Endothelial cell of umbilical vein (primary cell): ENCODE measurements around the gene ZNF598. TPM values are rescaled to one million over a fixed set of nuclear protein-coding genes. Genes with fewer than 3 reads are reported as not detected.

Source experiments
- BruUV-seq: library from RNA; stranded (reverse); fragments of 400-500 nt; replicated peaks from 2 replicates; lab custom pipeline; 2021; lab: Mats Ljungman, UMichigan
- CTCF ChIA-PET: fragments of 300-600, 350-600 bp; sonication (Branson Sonifier 250); formaldehyde crosslinking; loops from one replicate; lab custom pipeline; 2021; ENCODE audit warnings: antibody characterized with exemption, inconsistent platforms; lab: Charles Lee
- POLR2A ChIA-PET: fragments of 300-600, 350-600 bp; sonication (Branson Sonifier 250); formaldehyde crosslinking; loops from one replicate; lab custom pipeline; 2021; ENCODE audit warnings: antibody characterized with exemption, inconsistent platforms; lab: Charles Lee
- DNase-seq: peaks from one replicate; pipeline ENCODE4 v3.0.0-alpha.2; 2011; ENCODE audit warnings: low read depth, low spot score
- FAIRE-seq: peaks from 2 replicates; lab custom pipeline; 2011; peaks lifted over from hg19 to GRCh38; lab: Jason Lieb, UNC
- H2AFZ ChIP-seq: 2 replicates; pipeline ENCODE4 v1.6.0; 2012; ENCODE audit warnings: low read depth, low read length, control low read depth, inconsistent platforms
- H3K27ac ChIP-seq: 2 replicates; pipeline ENCODE4 v1.5.1; 2011; ENCODE audit warnings: low read depth, mild to moderate bottlenecking, control low read depth, low read length, moderate library complexity; ENCODE audit not compliant: insufficient read depth
- H3K27me3 ChIP-seq, 2 experiments: 2 replicates each; pipeline versions ENCODE4 v1.6.0 to v1.6.1; 2011; ENCODE audit warnings: low read length in 2 of 2, mixed read lengths in 1 of 2; ENCODE audit not compliant: control insufficient read depth in 2 of 2, insufficient read depth in 2 of 2
- H3K36me3 ChIP-seq, 2 experiments: 2 replicates in 1 of 2; 3 replicates in 1 of 2; pipeline ENCODE4 v1.5.1; 2011; ENCODE audit warnings: low read length in 2 of 2, mild to moderate bottlenecking in 1 of 2, moderate library complexity in 1 of 2; ENCODE audit not compliant: control insufficient read depth in 2 of 2, insufficient read depth in 2 of 2; ENCODE audit errors: extremely low read depth in 1 of 2
- H3K4me1 ChIP-seq: 3 replicates; pipeline ENCODE4 v1.5.1; 2011; ENCODE audit warnings: mild to moderate bottlenecking, low read length; ENCODE audit not compliant: control insufficient read depth, insufficient read depth; ENCODE audit errors: extremely low read depth
- H3K4me2 ChIP-seq: 2 replicates; pipeline ENCODE4 v1.6.1; 2011; ENCODE audit warnings: low read length, control low read depth, mixed read lengths; ENCODE audit not compliant: insufficient read depth
- H3K4me3 ChIP-seq, 3 experiments: fragments of 200-600 bp in 1 of 3; sonication (generic), shearing (Covaris generic) in 1 of 3; replicated peaks in 1 of 3; 2 replicates each; pipeline ENCODE4 v1.5.1; 2011 to 2016; ENCODE audit warnings: control low read depth in 3 of 3, low read length in 3 of 3, mild to moderate bottlenecking in 2 of 3, inconsistent platforms in 1 of 3, low read depth in 1 of 3, moderate library complexity in 1 of 3; ENCODE audit not compliant: insufficient read depth in 1 of 3
- H3K79me2 ChIP-seq: 2 replicates; pipeline ENCODE4 v1.6.0; 2012; ENCODE audit warnings: low read length, inconsistent platforms; ENCODE audit not compliant: control insufficient read depth, insufficient read depth
- H3K9ac ChIP-seq: replicated peaks from 2 replicates; pipeline ENCODE3; 2011; ENCODE audit warnings: low read length, control low read depth; ENCODE audit not compliant: insufficient read depth; ENCODE audit errors: extremely low read depth
- H3K9me1 ChIP-seq: replicated peaks from 3 replicates; pipeline ENCODE4 v1.6.0; 2011; ENCODE audit warnings: mild to moderate bottlenecking, low read length; ENCODE audit not compliant: control insufficient read depth, insufficient read depth; ENCODE audit errors: extremely low read depth
- H3K9me3 ChIP-seq: replicated peaks from 2 replicates; pipeline ENCODE4 v1.5.1; 2012; ENCODE audit warnings: low read length, inconsistent platforms; ENCODE audit not compliant: control insufficient read depth, insufficient read depth
- H4K20me1 ChIP-seq: replicated peaks from 2 replicates; pipeline ENCODE3; 2011; ENCODE audit warnings: mild to moderate bottlenecking, low read length; ENCODE audit not compliant: control insufficient read depth, insufficient read depth; ENCODE audit errors: extremely low read depth
- EZH2 ChIP-seq: IDR thresholded peaks from 2 replicates; pipeline ENCODE4 v1.6.1; 2012; ENCODE audit warnings: borderline replicate concordance, low read depth, mild to moderate bottlenecking, moderate library complexity, low read length, inconsistent platforms; ENCODE audit not compliant: severe bottlenecking
- FOS ChIP-seq: IDR thresholded peaks from 2 replicates; pipeline ENCODE4 v1.6.1; 2011; ENCODE audit warnings: mild to moderate bottlenecking, low read length, moderate library complexity, borderline replicate concordance; ENCODE audit not compliant: insufficient read depth
- GATA2 ChIP-seq: IDR thresholded peaks from 2 replicates; pipeline ENCODE4 v1.7.0; 2011; ENCODE audit warnings: low read depth, mild to moderate bottlenecking, moderate library complexity, mixed read lengths, low read length; ENCODE audit not compliant: insufficient read length, insufficient read depth
- JUN ChIP-seq: IDR thresholded peaks from 2 replicates; pipeline ENCODE4 v1.6.1; 2011; ENCODE audit warnings: borderline replicate concordance, low read depth; ENCODE audit not compliant: insufficient read length, insufficient read depth
- MYC ChIP-seq: IDR thresholded peaks from one replicate; pipeline ENCODE4 v1.6.1; 2011; ENCODE audit warnings: mild to moderate bottlenecking, low read depth, low read length
- POLR2A ChIP-seq: IDR thresholded peaks from 2 replicates; pipeline ENCODE4 v1.6.1; 2012; ENCODE audit warnings: low read depth, mild to moderate bottlenecking, control low read depth, low read length
- POLR2AphosphoS5 ChIP-seq: IDR thresholded peaks from 2 replicates; pipeline ENCODE4 v1.6.1; 2012; ENCODE audit warnings: low read depth, mild to moderate bottlenecking, control low read depth, low read length, moderate library complexity; ENCODE audit not compliant: insufficient read depth
- dilution Hi-C: fragments of 300-500 bp; cut with MboI; formaldehyde crosslinking; loops from one replicate; pipeline ENCODE4 v1.15.0; 2019; ENCODE audit warnings: low sequenced_read_pairs; ENCODE audit not compliant: extremely low pct_ligation_motif_present
- intact Hi-C: fragments of 100-400 bp; cut with micrococcal nuclease; formaldehyde crosslinking; loops from one replicate; pipeline ENCODE4 v1.10.0; 2022
- polyA plus RNA-seq, 4 experiments: library from polyadenylated mRNA; depleted of rRNA in 3 of 4; stranded (reverse) in 3 of 4; unstranded in 1 of 4; fragments of >200 nt; gene quantifications; 2 replicates each; pipeline versions ENCODE4 v1.2.1 to v1.2.3, GENCODE V29; 2011 to 2012; ENCODE audit warnings: missing spikeins in 1 of 4
- total RNA-seq: library from RNA; stranded (reverse); gene quantifications from 2 replicates; pipeline ENCODE4 v1.2.3, GENCODE V29; 2021
- TF ChIP-seq, protein P1 (sequence below): IDR thresholded peaks from 2 replicates; pipeline ENCODE4 v1.6.1; 2011; ENCODE audit not compliant: insufficient read depth, insufficient read length
- TF ChIP-seq, protein P2 (sequence below), 2 donors: IDR thresholded peaks; 1 replicate in 1 of 2; 2 replicates in 1 of 2; pipeline ENCODE4 v1.5.1; 2011; ENCODE audit warnings: low read length in 2 of 2, mild to moderate bottlenecking in 2 of 2, moderate library complexity in 2 of 2, control low read depth in 1 of 2, inconsistent platforms in 1 of 2, low read depth in 1 of 2; ENCODE audit not compliant: insufficient read depth in 1 of 2; ENCODE audit errors: extremely low read depth in 1 of 2

Gene ZNF598
- total and polyA plus RNA-seq, 2 donors (not counting 3 experiments of a cell fraction or from before 2014, with no cell fraction given), result 43.3 to 67.0 TPM

DNA sequence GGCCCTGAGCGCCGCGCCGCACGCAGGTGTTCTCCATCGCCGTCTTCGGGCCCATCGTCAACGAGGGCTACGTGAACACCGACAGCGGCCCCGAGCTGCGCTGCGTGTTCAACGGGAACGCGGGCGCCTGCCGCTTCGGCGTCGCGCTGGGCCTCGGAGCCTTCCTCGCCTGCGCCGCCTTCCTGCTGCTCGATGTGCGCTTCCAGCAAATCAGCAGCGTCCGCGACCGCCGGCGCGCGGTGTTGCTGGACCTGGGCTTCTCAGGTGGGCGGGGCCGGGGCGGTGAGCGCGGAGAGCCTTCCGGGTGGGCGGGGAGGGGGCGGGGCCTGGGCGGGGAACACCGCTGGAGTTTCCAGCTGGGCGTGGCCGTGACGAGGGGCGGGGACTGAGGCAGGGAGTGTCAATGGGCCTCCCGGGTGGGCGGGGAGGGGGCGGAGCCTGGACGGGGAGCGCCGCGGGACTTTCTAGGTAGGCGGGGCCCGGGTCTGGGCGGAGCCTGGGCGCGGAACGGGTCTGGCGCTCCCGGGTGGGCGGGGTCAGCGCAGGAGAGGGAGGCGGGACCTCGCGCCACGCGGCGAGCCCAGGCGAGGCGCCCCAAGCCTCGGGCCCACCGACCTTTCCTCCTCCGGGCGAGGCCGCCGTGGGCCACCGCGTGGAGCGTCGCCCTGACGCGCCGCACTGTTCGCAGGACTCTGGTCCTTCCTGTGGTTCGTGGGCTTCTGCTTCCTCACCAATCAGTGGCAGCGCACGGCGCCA lies 17.5 kb downstream of the ZNF598 start:
- Histone ChIP-seq H3K36me3 (peaks cover 0 to 4% of the 10 kb centered on the region in 2 experiments), H3K27me3 (peaks cover 23 to 24% of the 10 kb centered on the region in 2 experiments), H3K9ac (no peak overlapping the region), H3K4me3 (peak overlapping the region in 1 of 3 experiments; percentile 15), H3K4me1 (peaks cover 7% of the 10 kb centered on the region), H3K27ac (no peak overlapping the region), H2AFZ (peak overlapping the region; percentile 90), H3K4me2 (no peak overlapping the region), H3K9me3 (no peaks in the 10 kb centered on the region), H4K20me1 (no peaks in the 10 kb centered on the region), H3K79me2 (no peaks in the 10 kb centered on the region), H3K9me1 (no peaks in the 10 kb centered on the region)
- ChIA-PET CTCF (interaction anchor here (0.7 to 3.9 kb wide), 3 partner anchors 11 to 148 kb away, joined by 3 to 23 read pairs (median 9); no protein-coding TSS in a partner anchor), POLR2A (interaction anchor here (0.9 to 1.3 kb wide), 2 partner anchors 27 to 163 kb away, joined by 4 to 5 read pairs; partner anchors contain the start of genes RPS2 and TRAF7)
- intact Hi-C loops (no loop called here), dilution Hi-C loops (no loop called here)
- DNase-seq (peak; percentile 88), FAIRE-seq (peak; percentile 90)
- BruUV-seq, result no TSS peak
- TF ChIP-seq, protein P1, sequence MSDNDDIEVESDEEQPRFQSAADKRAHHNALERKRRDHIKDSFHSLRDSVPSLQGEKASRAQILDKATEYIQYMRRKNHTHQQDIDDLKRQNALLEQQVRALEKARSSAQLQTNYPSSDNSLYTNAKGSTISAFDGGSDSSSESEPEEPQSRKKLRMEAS, result peak; percentile 82
- no peak for TF ChIP-seq JUN
- TF ChIP-seq, protein P2, sequence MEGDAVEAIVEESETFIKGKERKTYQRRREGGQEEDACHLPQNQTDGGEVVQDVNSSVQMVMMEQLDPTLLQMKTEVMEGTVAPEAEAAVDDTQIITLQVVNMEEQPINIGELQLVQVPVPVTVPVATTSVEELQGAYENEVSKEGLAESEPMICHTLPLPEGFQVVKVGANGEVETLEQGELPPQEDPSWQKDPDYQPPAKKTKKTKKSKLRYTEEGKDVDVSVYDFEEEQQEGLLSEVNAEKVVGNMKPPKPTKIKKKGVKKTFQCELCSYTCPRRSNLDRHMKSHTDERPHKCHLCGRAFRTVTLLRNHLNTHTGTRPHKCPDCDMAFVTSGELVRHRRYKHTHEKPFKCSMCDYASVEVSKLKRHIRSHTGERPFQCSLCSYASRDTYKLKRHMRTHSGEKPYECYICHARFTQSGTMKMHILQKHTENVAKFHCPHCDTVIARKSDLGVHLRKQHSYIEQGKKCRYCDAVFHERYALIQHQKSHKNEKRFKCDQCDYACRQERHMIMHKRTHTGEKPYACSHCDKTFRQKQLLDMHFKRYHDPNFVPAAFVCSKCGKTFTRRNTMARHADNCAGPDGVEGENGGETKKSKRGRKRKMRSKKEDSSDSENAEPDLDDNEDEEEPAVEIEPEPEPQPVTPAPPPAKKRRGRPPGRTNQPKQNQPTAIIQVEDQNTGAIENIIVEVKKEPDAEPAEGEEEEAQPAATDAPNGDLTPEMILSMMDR (IDR thresholded peaks at IDR 0.05; ENCODE audit: extremely low read depth in 1 of 2, insufficient read depth in 1 of 2, low read depth in 1 of 2, low read length in 2 of 2), result no peak
- no peak for TF ChIP-seq MYC
- TF ChIP-seq FOS, result no peak
- no peak for TF ChIP-seq GATA2
- no peak for TF ChIP-seq EZH2
- no peak for TF ChIP-seq POLR2AphosphoS5
- peak; percentile 21 for TF ChIP-seq POLR2A
